Peyer's patch (tissue), 4 donors: ENCODE measurements around the gene PIGQ. TPM values are rescaled to one million over a fixed set of nuclear protein-coding genes. Genes with fewer than 3 reads are reported as not detected.

Source experiments
- DNase-seq, 3 donors: peaks; one replicate each; pipeline ENCODE4 v3.0.0-alpha.2; 2017 to 2019
- H3K27ac ChIP-seq, 4 donors: fragments of 200-600 bp; sonication (generic); one replicate each; pipeline ENCODE4 v1.5.1; 2016 to 2019
- H3K27me3 ChIP-seq, 2 donors: fragments of 200-600 bp; sonication (generic); one replicate each; pipeline ENCODE4 v1.5.1; 2019
- H3K36me3 ChIP-seq, 3 donors: fragments of 200-600 bp; sonication (generic); one replicate each; pipeline ENCODE4 v1.5.1; 2016 to 2019
- H3K4me1 ChIP-seq, 4 donors: fragments of 200-600 bp; sonication (generic); one replicate each; pipeline ENCODE4 v1.5.1; 2016 to 2019
- H3K4me3 ChIP-seq, 4 donors: fragments of 200-600 bp; sonication (generic); 1 replicate in 3 of 4; 2 replicates in 1 of 4; pipeline ENCODE4 v1.5.1; 2016 to 2019; ENCODE audit warnings: mild to moderate bottlenecking in 1 of 4
- H3K9me3 ChIP-seq, 4 donors: fragments of 200-600 bp; sonication (generic); one replicate each; pipeline ENCODE4 v1.5.1; 2016 to 2019; ENCODE audit warnings: mild to moderate bottlenecking in 1 of 4
- CTCF ChIP-seq, 6 experiments: fragments of 450-650 bp in 4 of 6; fragments of 200-600 bp in 2 of 6; sonication (generic) in 1 of 6; IDR thresholded peaks; one replicate each; pipeline ENCODE4 v1.5.1; 2017 to 2019; ENCODE audit warnings: antibody characterized with exemption in 6 of 6, mild to moderate bottlenecking in 3 of 6, moderate library complexity in 1 of 6
- POLR2A ChIP-seq, 2 donors: fragments of 450-650 bp; IDR thresholded peaks; one replicate each; pipeline ENCODE4 v1.5.1; 2017; ENCODE audit warnings: antibody characterized with exemption in 2 of 2, mild to moderate bottlenecking in 2 of 2, moderate library complexity in 2 of 2
- total RNA-seq, 4 donors: library from RNA; depleted of rRNA; stranded (reverse); fragments of >200 nt; gene quantifications; one replicate each; pipeline ENCODE4 v1.1.0, GENCODE V29; 2016

Gene PIGQ
- total RNA-seq, 4 donors from 2014 or later = 33.1 to 65.6 (median 55.2) TPM

GRCh38 chr16:617855-618254 lies 48.1 kb downstream of the PIGQ start:
- Histone ChIP-seq H3K9me3 (no peaks in the 10 kb centered on the region), H3K4me3 (no peak overlapping the region), H3K27me3 (no peaks in the 10 kb centered on the region), H3K36me3 (peaks cover 0 to 4% (median 0%) of the 10 kb centered on the region in 3 donors), H3K27ac (no peak overlapping the region), H3K4me1 (peaks cover 0 to 22% (median 0%) of the 10 kb centered on the region in 4 donors)
- no peak for DNase-seq
- TF ChIP-seq CTCF (IDR thresholded peaks at IDR 0.05) (no peak), POLR2A (IDR thresholded peaks at IDR 0.05) (no peak)

- Histone ChIP-seq H3K9me3 (no peaks in the 10 kb centered on the region), H3K4me3 (no peak overlapping the region), H3K27ac (no peak overlapping the region), H3K36me3 (peaks cover 0 to 4% (median 0%) of the 10 kb centered on the region in 3 donors), H3K27me3 (no peaks in the 10 kb centered on the region), H3K4me1 (peaks cover 0 to 22% (median 0%) of the 10 kb centered on the region in 4 donors)
- DNase-seq = no peak
- TF ChIP-seq CTCF (IDR thresholded peaks at IDR 0.05) (no peak), POLR2A (IDR thresholded peaks at IDR 0.05) (no peak)
Observed at GRCh38 chr16:619476-620100, 49.8 kb downstream of the PIGQ start.

DNA sequence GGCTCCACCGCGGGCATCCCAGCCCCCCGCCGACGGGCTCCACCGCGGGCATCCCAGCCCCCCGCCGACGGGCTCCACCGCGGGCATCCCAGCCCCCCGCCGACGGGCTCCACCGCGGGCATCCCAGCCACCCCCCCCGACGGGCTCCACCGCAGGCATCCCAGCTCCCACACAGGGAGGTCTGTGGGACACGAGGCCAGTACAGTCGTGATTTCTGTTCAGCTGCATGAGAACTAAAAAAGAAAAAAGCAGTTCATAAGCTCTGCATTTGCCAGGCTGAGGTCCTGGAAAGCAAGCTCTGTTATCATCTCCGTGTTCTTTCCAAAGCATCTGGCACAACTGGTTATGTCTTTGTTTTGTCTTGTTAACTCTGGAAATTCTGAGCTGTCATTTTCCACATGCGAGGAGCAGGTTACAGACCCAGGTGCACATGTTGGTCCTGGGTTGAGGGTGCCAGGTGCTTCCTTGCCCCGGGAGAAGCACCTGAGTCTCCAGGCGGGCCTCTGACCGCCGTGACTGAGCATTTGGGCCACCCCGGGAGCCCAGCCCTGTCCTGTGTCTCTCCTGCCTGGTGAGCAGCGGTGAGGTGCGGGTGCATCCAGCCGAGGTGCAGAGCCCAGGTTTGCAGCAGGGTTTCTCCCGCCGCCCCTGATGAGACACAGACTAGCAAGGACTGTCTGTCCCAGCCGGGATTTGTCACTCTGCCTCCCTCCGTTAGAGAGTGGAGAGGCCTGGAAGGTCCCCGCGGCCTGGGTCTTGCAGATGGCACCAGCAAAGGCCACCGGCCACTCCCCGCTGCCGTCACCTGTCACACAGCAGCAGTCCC lies 51.1 kb downstream of the PIGQ start:
- Histone ChIP-seq H3K27ac (no peak overlapping the region), H3K4me3 (no peak overlapping the region), H3K4me1 (peaks cover 0 to 14% (median 0%) of the 10 kb centered on the region in 4 donors), H3K27me3 (no peaks in the 10 kb centered on the region), H3K36me3 (peaks cover 0 to 15% (median 0%) of the 10 kb centered on the region in 3 donors), H3K9me3 (no peaks in the 10 kb centered on the region)
- no peak for DNase-seq
- TF ChIP-seq CTCF (IDR thresholded peaks at IDR 0.05) = no peak
- no peak for TF ChIP-seq POLR2A (IDR thresholded peaks at IDR 0.05)

DNA sequence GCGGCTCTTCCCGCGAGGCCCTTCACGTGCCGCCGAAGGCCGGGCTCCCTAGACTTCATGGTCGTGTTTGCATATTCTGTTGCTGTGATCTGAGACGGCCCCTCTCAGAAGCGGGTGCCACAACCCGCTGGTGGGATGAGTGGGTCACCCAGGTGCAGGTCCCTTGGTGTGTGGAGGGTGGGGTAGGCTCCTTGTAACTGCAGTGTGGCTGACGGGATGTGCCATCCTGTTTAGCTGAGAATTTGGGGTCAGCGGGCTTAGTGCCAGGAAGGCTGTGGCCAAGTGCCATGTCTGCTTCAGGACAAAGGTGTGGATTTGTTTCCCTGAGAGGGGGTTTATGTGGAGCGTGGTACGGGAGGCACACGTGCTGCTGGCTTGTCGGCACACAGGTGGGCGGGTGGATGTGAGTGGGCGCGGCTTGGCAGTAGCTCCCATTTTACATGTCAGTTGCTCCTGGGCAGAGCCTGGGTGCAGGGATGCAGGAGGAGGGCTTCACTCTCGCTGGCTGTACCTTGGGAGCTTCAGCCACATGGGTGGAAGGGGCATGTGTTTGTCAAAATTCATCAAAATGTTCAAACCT lies 51.8 kb downstream of the PIGQ start:
- no peak overlapping the region for H3K4me3 ChIP-seq
- no peaks in the 10 kb centered on the region for H3K27me3 ChIP-seq
- H3K4me1 ChIP-seq = peaks cover 0 to 9% (median 0%) of the 10 kb centered on the region in 4 donors
- TF ChIP-seq POLR2A (IDR thresholded peaks at IDR 0.05) (no peak), CTCF (IDR thresholded peaks at IDR 0.05) (no peak)
- peaks cover 0 to 22% (median 0%) of the 10 kb centered on the region in 3 donors for H3K36me3 ChIP-seq
- H3K27ac ChIP-seq = peak overlapping the region in 1 of 4 donors; percentile 19
- H3K9me3 ChIP-seq = no peaks in the 10 kb centered on the region
- no peak for DNase-seq

- Histone ChIP-seq H3K27ac (peak overlapping the region in 2 of 4 donors; percentile 8 to 19), H3K4me1 (peaks cover 0 to 3% (median 0%) of the 10 kb centered on the region in 4 donors), H3K36me3 (peaks cover 0 to 35% (median 0%) of the 10 kb centered on the region in 3 donors), H3K9me3 (no peaks in the 10 kb centered on the region), H3K4me3 (no peak overlapping the region), H3K27me3 (no peaks in the 10 kb centered on the region)
- TF ChIP-seq POLR2A (IDR thresholded peaks at IDR 0.05) = no peak
- TF ChIP-seq CTCF (IDR thresholded peaks at IDR 0.05) = no peak
- DNase-seq = no peak
Observed at GRCh38 chr16:622920-623280, 53.1 kb downstream of the PIGQ start.
